Fibroblast of lung (primary cell): ENCODE measurements around the gene TMEM233. TPM values are rescaled to one million over a fixed set of nuclear protein-coding genes. Genes with fewer than 3 reads are reported as not detected.

ENCODE experiments used
- DNase-seq, 2 donors: peaks; one replicate each; pipeline versions ENCODE4 v3.0.0 to v3.0.0-alpha.2; 2010; ENCODE audit warnings: low read depth in 2 of 2
- H2AFZ ChIP-seq: 2 replicates; pipeline ENCODE4 v1.5.1; 2012; ENCODE audit warnings: low read length, control low read depth, inconsistent platforms
- H3K27ac ChIP-seq: 2 replicates; pipeline ENCODE4 v1.5.1; 2011; ENCODE audit warnings: low read length, control low read depth; ENCODE audit not compliant: insufficient read depth
- H3K27me3 ChIP-seq: 2 replicates; pipeline ENCODE4 v1.5.1; 2011; ENCODE audit warnings: mild to moderate bottlenecking, low read length; ENCODE audit not compliant: control insufficient read depth, insufficient read depth
- H3K36me3 ChIP-seq: 2 replicates; pipeline ENCODE4 v1.5.1; 2011; ENCODE audit warnings: low read length; ENCODE audit not compliant: control insufficient read depth, insufficient read depth
- H3K4me1 ChIP-seq: 2 replicates; pipeline ENCODE4 v1.5.1; 2011; ENCODE audit warnings: low read length; ENCODE audit not compliant: control insufficient read depth, insufficient read depth; ENCODE audit errors: extremely low read depth
- H3K4me2 ChIP-seq: 2 replicates; pipeline ENCODE4 v1.5.1; 2011; ENCODE audit warnings: low read length, control low read depth; ENCODE audit not compliant: insufficient read depth; ENCODE audit errors: extremely low read depth
- H3K4me3 ChIP-seq, 4 experiments: fragments of 200-600 bp in 1 of 4; sonication (generic) in 1 of 4; replicated peaks in 1 of 4; 2 replicates each; pipeline ENCODE4 v1.5.1; 2011 to 2016; ENCODE audit warnings: low read length in 4 of 4, low read depth in 3 of 4, mild to moderate bottlenecking in 3 of 4, control low read depth in 2 of 4, inconsistent platforms in 1 of 4, mixed read lengths in 1 of 4; ENCODE audit not compliant: insufficient read depth in 1 of 4; ENCODE audit errors: control extremely low read depth in 1 of 4
- H3K79me2 ChIP-seq: 2 replicates; pipeline ENCODE4 v1.5.1; 2012; ENCODE audit warnings: mild to moderate bottlenecking, low read length, inconsistent platforms; ENCODE audit not compliant: control insufficient read depth, insufficient read depth
- H3K9ac ChIP-seq: 2 replicates; pipeline ENCODE4 v1.5.1; 2011; ENCODE audit warnings: mild to moderate bottlenecking, low read length, control low read depth; ENCODE audit not compliant: insufficient read depth
- H3K9me3 ChIP-seq: 2 replicates; pipeline ENCODE4 v1.5.1; 2012; ENCODE audit warnings: low read depth, low read length; ENCODE audit not compliant: control insufficient read depth, insufficient read depth
- H4K20me1 ChIP-seq: 2 replicates; pipeline ENCODE4 v1.5.1; 2011; ENCODE audit warnings: low read length; ENCODE audit not compliant: control insufficient read depth, insufficient read depth; ENCODE audit errors: extremely low read depth
- CTCF ChIP-seq, 2 donors: IDR thresholded peaks in 1 of 2; conservative IDR thresholded peaks in 1 of 2; 1 replicate in 1 of 2; 2 replicates in 1 of 2; pipeline ENCODE4 v1.5.1; 2011 to 2012; ENCODE audit warnings: low read length in 2 of 2, control low read depth in 1 of 2, inconsistent platforms in 1 of 2, low read depth in 1 of 2, mild to moderate bottlenecking in 1 of 2
- EZH2 ChIP-seq: IDR thresholded peaks from 2 replicates; pipeline ENCODE4 v1.5.1; 2012; ENCODE audit warnings: low read length, control low read depth, mild to moderate bottlenecking; ENCODE audit errors: missing control alignments
- polyA plus RNA-seq, 2 donors: library from polyadenylated mRNA; depleted of rRNA in 1 of 2; stranded (reverse) in 1 of 2; unstranded in 1 of 2; fragments of >200 nt; gene quantifications; 2 replicates each; pipeline ENCODE4 v1.2.1, GENCODE V29; 2011 to 2012; ENCODE audit warnings: missing spikeins in 1 of 2
- total RNA-seq: library from RNA; depleted of rRNA; stranded (reverse); fragments of >200 nt; gene quantifications from 2 replicates; pipeline ENCODE4 v1.2.1, GENCODE V29; 2014

Gene TMEM233
- total and polyA plus RNA-seq, 2 donors (not counting 1 experiment from before 2014, with no cell fraction given): under 0.01 TPM; not detected in 1

GRCh38 chr12:119683413-119683812, 89.8 kb downstream of the TMEM233 start:
- H3K4me2 ChIP-seq: no peak overlapping the region
- H3K4me3 ChIP-seq: no peak overlapping the region
- DNase-seq: peak; percentile 33 to 49
- no peaks in the 10 kb centered on the region for H4K20me1 ChIP-seq
- H3K36me3 ChIP-seq: peaks cover 19% of the 10 kb centered on the region
- H3K9ac ChIP-seq: no peak overlapping the region
- H3K27me3 ChIP-seq: no peaks in the 10 kb centered on the region
- no peaks in the 10 kb centered on the region for H3K79me2 ChIP-seq
- no peak for TF ChIP-seq CTCF (conservative IDR thresholded peaks at IDR 0.05 in 1 of 2, IDR thresholded peaks at IDR 0.05 in 1 of 2; ENCODE audit: low read depth in 1 of 2, low read length in 2 of 2)
- TF ChIP-seq EZH2: no peak
- no peak overlapping the region for H2AFZ ChIP-seq
- H3K9me3 ChIP-seq: no peaks in the 10 kb centered on the region
- H3K4me1 ChIP-seq: no peaks in the 10 kb centered on the region
- no peak overlapping the region for H3K27ac ChIP-seq

GRCh38 chr12:119683816-119684215, 90.2 kb downstream of the TMEM233 start:
- no peak for DNase-seq
- Histone ChIP-seq H3K27me3 (no peaks in the 10 kb centered on the region), H3K4me1 (no peaks in the 10 kb centered on the region), H3K4me3 (no peak overlapping the region), H3K9me3 (no peaks in the 10 kb centered on the region), H3K9ac (no peak overlapping the region), H3K27ac (no peak overlapping the region), H3K4me2 (no peak overlapping the region), H3K79me2 (no peaks in the 10 kb centered on the region), H4K20me1 (no peaks in the 10 kb centered on the region), H3K36me3 (peaks cover 19% of the 10 kb centered on the region), H2AFZ (no peak overlapping the region)
- TF ChIP-seq EZH2 (no peak), CTCF (conservative IDR thresholded peaks at IDR 0.05 in 1 of 2, IDR thresholded peaks at IDR 0.05 in 1 of 2; ENCODE audit: low read depth in 1 of 2, low read length in 2 of 2) (no peak)

GRCh38 chr12:119684711-119685369, 91.3 kb downstream of the TMEM233 start:
- no peak overlapping the region for H3K4me2 ChIP-seq
- no peaks in the 10 kb centered on the region for H3K79me2 ChIP-seq
- no peak overlapping the region for H3K4me3 ChIP-seq
- H3K27me3 ChIP-seq: no peaks in the 10 kb centered on the region
- H3K36me3 ChIP-seq: peaks cover 18% of the 10 kb centered on the region
- H2AFZ ChIP-seq: peak overlapping the region; percentile 27
- no peaks in the 10 kb centered on the region for H4K20me1 ChIP-seq
- H3K9ac ChIP-seq: no peak overlapping the region
- no peak overlapping the region for H3K27ac ChIP-seq
- no peak for TF ChIP-seq CTCF (conservative IDR thresholded peaks at IDR 0.05 in 1 of 2, IDR thresholded peaks at IDR 0.05 in 1 of 2; ENCODE audit: low read depth in 1 of 2, low read length in 2 of 2)
- TF ChIP-seq EZH2: no peak
- peak in 1 of 2 donors; percentile 36 for DNase-seq
- H3K4me1 ChIP-seq: no peaks in the 10 kb centered on the region
- no peaks in the 10 kb centered on the region for H3K9me3 ChIP-seq
